PFSK-1 (cell line): Measurements from ENCODE around the gene SMYD1.

Experiments
- FOXP2 ChIP-seq: optimal IDR thresholded peaks from 2 replicates; pipeline ENCODE3; 2011; ENCODE audit warnings: borderline replicate concordance, control low read depth, inconsistent platforms; ENCODE audit not compliant: insufficient read depth; ENCODE audit errors: extremely low read length, extremely low read depth
- POLR2AphosphoS5 ChIP-seq: IDR thresholded peaks from 2 replicates; pipeline ENCODE4 v1.6.1; 2012; ENCODE audit warnings: low read depth, mild to moderate bottlenecking, control low read depth, low read length, moderate library complexity
- REST ChIP-seq, 2 experiments: IDR thresholded peaks; 2 replicates each; pipeline versions ENCODE4 v1.6.1 to v1.8.0; 2011 to 2012; ENCODE audit warnings: low read depth in 2 of 2, low read length in 2 of 2, control low read depth in 1 of 2, inconsistent platforms in 1 of 2, mild to moderate bottlenecking in 1 of 2, moderate library complexity in 1 of 2; ENCODE audit not compliant: insufficient read depth in 1 of 2
- SIN3A ChIP-seq: IDR thresholded peaks from 2 replicates; pipeline ENCODE4 v1.6.1; 2012; ENCODE audit warnings: mild to moderate bottlenecking, low read length, moderate library complexity, borderline replicate concordance; ENCODE audit not compliant: insufficient read depth
- TAF1 ChIP-seq: IDR thresholded peaks from 2 replicates; pipeline ENCODE4 v1.6.1; 2012; ENCODE audit warnings: low read length, control low read depth, borderline replicate concordance; ENCODE audit not compliant: insufficient read depth

Gene SMYD1

GRCh38 chr2:88074854-88075292 is 7.2 kb downstream of the SMYD1 start:
- TF ChIP-seq POLR2AphosphoS5 = no peak
- no peak for TF ChIP-seq FOXP2
- no peak for TF ChIP-seq TAF1
- TF ChIP-seq SIN3A = no peak
- no peak for TF ChIP-seq REST (IDR thresholded peaks at IDR 0.05; ENCODE audit: insufficient read depth in 1 of 2, low read depth in 2 of 2, low read length in 2 of 2)

- TF ChIP-seq FOXP2 (no peak), TAF1 (no peak), SIN3A (no peak), REST (IDR thresholded peaks at IDR 0.05; ENCODE audit: insufficient read depth in 1 of 2, low read depth in 2 of 2, low read length in 2 of 2) (no peak), POLR2AphosphoS5 (no peak)
Measured at GRCh38 chr2:88077080-88077479, 9.5 kb downstream of the SMYD1 start.

- TF ChIP-seq FOXP2 (no peak), TAF1 (no peak), SIN3A (no peak), REST (IDR thresholded peaks at IDR 0.05; ENCODE audit: insufficient read depth in 1 of 2, low read depth in 2 of 2, low read length in 2 of 2) (no peak), POLR2AphosphoS5 (no peak)
Measured at GRCh38 chr2:88078643-88079172, 11.1 kb downstream of the SMYD1 start.

GRCh38 chr2:88080545-88080944 is 12.9 kb downstream of the SMYD1 start:
- TF ChIP-seq REST (IDR thresholded peaks at IDR 0.05; ENCODE audit: insufficient read depth in 1 of 2, low read depth in 2 of 2, low read length in 2 of 2) (no peak), SIN3A (no peak), FOXP2 (no peak), POLR2AphosphoS5 (no peak), TAF1 (no peak)

- TF ChIP-seq FOXP2 (no peak), TAF1 (no peak), SIN3A (no peak), POLR2AphosphoS5 (no peak), REST (IDR thresholded peaks at IDR 0.05; ENCODE audit: insufficient read depth in 1 of 2, low read depth in 2 of 2, low read length in 2 of 2) (no peak)
Measured at GRCh38 chr2:88081924-88082608, 14.4 kb downstream of the SMYD1 start.
